Hepatocyte (in vitro differentiated cells): ENCODE results near the gene ZNF354B. TPM values are rescaled to one million over a fixed set of nuclear protein-coding genes. Genes with fewer than 3 reads are reported as not detected.
A peak's percentile ranks its signal among the peaks of the same experiment; 100 is the strongest.
"Not testable (repeated sequence)": the region's sequence is repeated elsewhere in the genome, so short reads cannot be mapped to it uniquely, and the experiment has no call there.

Experiments
- DNase-seq: peaks from one replicate; pipeline ENCODE4 v3.0.0-alpha.2; 2016; ENCODE audit warnings: low spot score
- H2AFZ ChIP-seq: fragments of 200-600 bp; sonication (generic); 2 replicates; pipeline ENCODE4 v1.6.0; 2016; ENCODE audit warnings: antibody characterized with exemption, mild to moderate bottlenecking
- H3K27ac ChIP-seq: fragments of 200-600 bp; sonication (generic); 2 replicates; pipeline ENCODE4 v1.5.1; 2016; ENCODE audit warnings: mild to moderate bottlenecking
- H3K27me3 ChIP-seq: fragments of 200-600 bp; sonication (generic); 2 replicates; pipeline ENCODE4 v1.6.1; 2016
- H3K36me3 ChIP-seq: fragments of 200-600 bp; sonication (generic); replicated peaks from 2 replicates; pipeline ENCODE4 v1.5.1; 2016; ENCODE audit warnings: low read depth; ENCODE audit not compliant: insufficient read depth
- H3K4me1 ChIP-seq: fragments of 200-600 bp; sonication (generic); 2 replicates; pipeline ENCODE4 v1.5.1; 2016; ENCODE audit warnings: mild to moderate bottlenecking, moderate library complexity; ENCODE audit not compliant: insufficient read depth
- H3K4me2 ChIP-seq: fragments of 200-600 bp; sonication (generic); 2 replicates; pipeline ENCODE4 v1.6.0; 2016
- H3K4me3 ChIP-seq: fragments of 200-600 bp; sonication (generic); 2 replicates; pipeline ENCODE4 v1.5.1; 2016; ENCODE audit warnings: mild to moderate bottlenecking
- H3K79me2 ChIP-seq: fragments of 200-600 bp; sonication (generic); 2 replicates; pipeline ENCODE4 v1.6.0; 2017; ENCODE audit warnings: mild to moderate bottlenecking
- H3K9me2 ChIP-seq: fragments of 200-600 bp; sonication (generic); replicated peaks from 2 replicates; pipeline ENCODE4 v1.6.0; 2017; ENCODE audit warnings: mild to moderate bottlenecking; ENCODE audit not compliant: insufficient read depth
- H3K9me3 ChIP-seq: fragments of 200-600 bp; sonication (generic); 2 replicates; pipeline ENCODE4 v1.5.1; 2016; ENCODE audit warnings: low read depth, mild to moderate bottlenecking
- H4K20me1 ChIP-seq: fragments of 200-600 bp; sonication (generic); 2 replicates; pipeline ENCODE4 v1.6.0; 2016; ENCODE audit warnings: mild to moderate bottlenecking; ENCODE audit not compliant: insufficient read depth, poor library complexity, severe bottlenecking
- EZH2 ChIP-seq: fragments of 200-600 bp; sonication (generic); IDR thresholded peaks from 2 replicates; pipeline ENCODE4 v1.6.1; 2016; ENCODE audit warnings: antibody characterized with exemption, mild to moderate bottlenecking, borderline replicate concordance
- EZH2phosphoT487 ChIP-seq: fragments of 200-600 bp; sonication (generic); IDR thresholded peaks from one replicate; pipeline ENCODE4 v1.6.1; 2018; ENCODE audit warnings: antibody characterized with exemption, mild to moderate bottlenecking, low read depth, moderate library complexity; ENCODE audit not compliant: unreplicated experiment, severe bottlenecking
- WGBS: methylation state at CpG from one replicate; pipeline ENCODE4 v1.1.6; 2016; ENCODE audit warnings: low lambda C conversion rate; ENCODE audit errors: missing lambda C conversion rate; 5-methylcytosine and 5-hydroxymethylcytosine counted together
- polyA plus RNA-seq: library from polyadenylated mRNA; unstranded; fragments of >200 nt; fragmentation: Nextera tagmentation; extraction: Ambion mirVana; gene quantifications from 2 replicates; pipeline ENCODE4 v1.2.1, GENCODE V29; 2016
- total RNA-seq: library from RNA; depleted of rRNA; stranded (reverse); fragments of >200 nt; gene quantifications from 2 replicates; pipeline ENCODE4 v1.2.3, GENCODE V29; 2014
- TF ChIP-seq, protein P1 (sequence below): fragments of 200-600 bp; sonication (generic); IDR thresholded peaks from 2 replicates; pipeline ENCODE4 v1.5.1; 2016; ENCODE audit warnings: antibody characterized with exemption, mild to moderate bottlenecking; ENCODE audit not compliant: poor library complexity

Gene ZNF354B
- total and polyA plus RNA-seq, 2 experiments from 2014 or later: 12.8 to 16.1 TPM

DNA sequence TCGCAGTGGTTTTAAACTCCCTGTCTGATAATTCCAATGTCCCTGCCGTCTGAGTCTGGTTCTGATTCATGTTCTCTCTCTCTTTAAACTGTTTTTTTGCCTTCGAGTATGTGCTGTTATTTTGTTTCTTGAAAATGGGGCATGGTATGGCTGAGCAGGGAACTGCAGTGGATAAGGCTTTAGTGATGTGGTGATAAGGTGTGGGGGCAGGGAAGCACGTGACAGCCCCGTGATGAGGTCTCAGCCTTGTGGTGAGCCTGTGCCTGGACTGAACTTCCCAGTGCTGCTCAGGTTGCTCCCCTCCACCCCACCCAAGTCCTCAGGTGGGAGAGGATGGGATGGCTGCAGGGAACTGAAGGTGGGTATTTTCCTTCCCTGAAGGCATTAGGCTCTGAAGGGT lies 5.5 kb upstream of the ZNF354B start:
- 35% methylated on average over 5 of the region's 5 CpGs for WGBS
- Histone ChIP-seq H4K20me1 (no peaks in the 10 kb centered on the region), H3K27ac (no peak overlapping the region), H3K79me2 (no peaks in the 10 kb centered on the region), H3K9me2 (no peaks in the 10 kb centered on the region), H3K36me3 (no peaks in the 10 kb centered on the region), H3K4me3 (no peak overlapping the region), H3K9me3 (no peaks in the 10 kb centered on the region), H3K4me1 (no peaks in the 10 kb centered on the region), H3K27me3 (no peaks in the 10 kb centered on the region), H2AFZ (no peak overlapping the region), H3K4me2 (no peak overlapping the region)
- DNase-seq: no peak
- TF ChIP-seq, protein P1, sequence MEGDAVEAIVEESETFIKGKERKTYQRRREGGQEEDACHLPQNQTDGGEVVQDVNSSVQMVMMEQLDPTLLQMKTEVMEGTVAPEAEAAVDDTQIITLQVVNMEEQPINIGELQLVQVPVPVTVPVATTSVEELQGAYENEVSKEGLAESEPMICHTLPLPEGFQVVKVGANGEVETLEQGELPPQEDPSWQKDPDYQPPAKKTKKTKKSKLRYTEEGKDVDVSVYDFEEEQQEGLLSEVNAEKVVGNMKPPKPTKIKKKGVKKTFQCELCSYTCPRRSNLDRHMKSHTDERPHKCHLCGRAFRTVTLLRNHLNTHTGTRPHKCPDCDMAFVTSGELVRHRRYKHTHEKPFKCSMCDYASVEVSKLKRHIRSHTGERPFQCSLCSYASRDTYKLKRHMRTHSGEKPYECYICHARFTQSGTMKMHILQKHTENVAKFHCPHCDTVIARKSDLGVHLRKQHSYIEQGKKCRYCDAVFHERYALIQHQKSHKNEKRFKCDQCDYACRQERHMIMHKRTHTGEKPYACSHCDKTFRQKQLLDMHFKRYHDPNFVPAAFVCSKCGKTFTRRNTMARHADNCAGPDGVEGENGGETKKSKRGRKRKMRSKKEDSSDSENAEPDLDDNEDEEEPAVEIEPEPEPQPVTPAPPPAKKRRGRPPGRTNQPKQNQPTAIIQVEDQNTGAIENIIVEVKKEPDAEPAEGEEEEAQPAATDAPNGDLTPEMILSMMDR: no peak
- TF ChIP-seq EZH2phosphoT487 (no peak), EZH2 (no peak)

DNA sequence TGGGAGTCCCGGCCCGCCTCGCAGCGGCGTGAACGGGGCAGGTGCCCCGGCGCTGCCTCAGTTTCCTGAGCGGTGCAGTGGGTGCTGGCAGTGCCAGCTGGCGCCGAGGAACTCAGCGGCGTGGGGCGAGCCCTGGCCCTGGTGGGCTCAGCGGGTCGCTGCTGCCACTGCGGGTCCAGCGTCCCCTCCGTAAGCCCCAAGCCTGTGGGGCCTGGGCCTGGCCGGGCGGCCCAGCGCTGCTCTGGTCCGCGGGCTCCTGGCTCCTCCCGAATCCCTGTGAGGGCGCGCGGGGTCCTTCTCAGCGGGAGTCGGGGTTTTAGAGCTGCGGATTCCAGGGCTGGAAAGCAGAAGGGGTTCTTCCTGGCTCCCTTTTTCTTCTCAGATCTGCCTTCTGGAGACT lies 862 bp downstream of the ZNF354B start:
- not testable (repeated sequence) for H3K9me3 ChIP-seq, H3K9me2 ChIP-seq, H3K27me3 ChIP-seq, H2AFZ ChIP-seq, H4K20me1 ChIP-seq, H3K36me3 ChIP-seq, DNase-seq, H3K4me1 ChIP-seq
- 6% methylated on average over 10 of the region's 31 CpGs for WGBS
- peaks cover 36% of the 10 kb centered on the region for H3K79me2 ChIP-seq
- H3K27ac ChIP-seq: peak overlapping the region; percentile 93
- H3K4me2 ChIP-seq: peak overlapping the region; percentile 72
- H3K4me3 ChIP-seq: peak overlapping the region; percentile 22

DNA sequence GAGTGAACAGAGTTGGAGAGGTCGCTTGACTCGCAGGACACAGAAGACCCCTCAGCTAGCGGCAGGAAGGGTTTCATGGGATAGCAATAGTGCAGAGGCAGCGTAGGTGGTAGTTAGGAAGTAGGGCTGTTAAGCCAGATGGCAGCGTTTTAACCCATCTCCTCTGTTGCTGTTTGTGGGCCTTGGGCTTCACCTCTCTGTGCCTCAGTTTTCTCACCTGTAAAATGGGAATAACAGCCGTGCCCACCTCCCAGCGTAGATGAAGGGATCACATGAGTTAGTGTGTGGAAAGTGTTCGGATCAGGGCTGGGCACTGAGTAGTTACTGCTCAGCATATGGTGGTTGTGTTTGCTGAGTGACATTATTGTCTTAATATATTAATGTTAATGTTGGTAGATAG lies 1.9 kb downstream of the ZNF354B start:
- Histone ChIP-seq H3K4me2 (peak overlapping the region; percentile 57), H3K36me3 (peaks cover 5% of the 10 kb centered on the region), H3K79me2 (peaks cover 38% of the 10 kb centered on the region), H3K4me3 (no peak overlapping the region), H3K9me2 (no peaks in the 10 kb centered on the region), H3K9me3 (no peaks in the 10 kb centered on the region), H3K27me3 (no peaks in the 10 kb centered on the region), H3K4me1 (no peaks in the 10 kb centered on the region), H3K27ac (no peak overlapping the region), H2AFZ (no peak overlapping the region), H4K20me1 (no peaks in the 10 kb centered on the region)
- TF ChIP-seq EZH2phosphoT487 (no peak), EZH2 (no peak)
- TF ChIP-seq, protein P1: no peak
- 93% methylated on average over 8 of the region's 8 CpGs for WGBS
- DNase-seq: no peak

- peaks cover 7% of the 10 kb centered on the region for H3K36me3 ChIP-seq
- 88% methylated on average over 4 of the region's 4 CpGs for WGBS
Observed at GRCh38 chr5:178866946-178867345, 7.2 kb downstream of the ZNF354B start.

More at GRCh38 chr5:178866946-178867345, 7.2 kb downstream of the ZNF354B start:
- H3K4me1 ChIP-seq: no peaks in the 10 kb centered on the region
- no peaks in the 10 kb centered on the region for H3K27me3 ChIP-seq
- no peaks in the 10 kb centered on the region for H3K9me3 ChIP-seq
- no peak for DNase-seq
- TF ChIP-seq, protein P1: no peak
- TF ChIP-seq EZH2phosphoT487: no peak
- no peak for TF ChIP-seq EZH2
- H3K9me2 ChIP-seq: no peaks in the 10 kb centered on the region
- H2AFZ ChIP-seq: no peak overlapping the region
- H3K4me2 ChIP-seq: no peak overlapping the region
- H3K27ac ChIP-seq: no peak overlapping the region
- no peak overlapping the region for H3K4me3 ChIP-seq
- H3K79me2 ChIP-seq: peaks cover 30% of the 10 kb centered on the region
- no peaks in the 10 kb centered on the region for H4K20me1 ChIP-seq
